Measurements from ENCODE around the gene SMIM9. TPM values are rescaled to one million over a fixed set of nuclear protein-coding genes. Genes with fewer than 3 reads are reported as not detected.

SMIM9 gene
- total RNA-seq, 4 donors from 2014 or later = not detected

DNA sequence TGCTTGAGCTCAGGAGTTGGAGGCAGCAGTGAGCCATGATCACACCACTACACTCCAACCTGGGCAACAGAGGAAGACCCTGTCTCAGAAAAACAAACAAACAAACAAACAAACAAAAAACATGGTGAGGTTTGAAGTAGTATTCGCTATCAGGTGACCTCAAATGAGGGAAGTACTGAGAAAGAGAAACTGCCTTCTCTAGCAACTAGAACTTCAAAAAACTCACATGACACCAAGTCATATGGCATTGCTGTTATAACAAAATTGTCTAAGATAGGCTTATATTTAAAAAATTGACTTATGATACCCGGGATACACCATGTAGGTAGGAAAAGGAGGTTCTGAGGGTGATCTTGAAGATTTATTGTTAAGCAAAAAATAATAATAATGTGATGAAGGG is 39.4 kb downstream of the SMIM9 start:
- Histone ChIP-seq H3K27ac (no peak overlapping the region), H3K27me3 (no peaks in the 10 kb centered on the region), H3K36me3 (no peaks in the 10 kb centered on the region), H3K4me3 (no peak overlapping the region), H3K4me1 (peaks cover 6% of the 10 kb centered on the region), H3K9me3 (no peaks in the 10 kb centered on the region)
- 79% methylated on average over 2 of the region's 2 CpGs for WGBS
- TF ChIP-seq POLR2A (IDR thresholded peaks at IDR 0.05) = no peak
- no peak for TF ChIP-seq POLR2AphosphoS5 (IDR thresholded peaks at IDR 0.05)
- no peak for TF ChIP-seq EP300 (IDR thresholded peaks at IDR 0.05)
- TF ChIP-seq, protein P1, sequence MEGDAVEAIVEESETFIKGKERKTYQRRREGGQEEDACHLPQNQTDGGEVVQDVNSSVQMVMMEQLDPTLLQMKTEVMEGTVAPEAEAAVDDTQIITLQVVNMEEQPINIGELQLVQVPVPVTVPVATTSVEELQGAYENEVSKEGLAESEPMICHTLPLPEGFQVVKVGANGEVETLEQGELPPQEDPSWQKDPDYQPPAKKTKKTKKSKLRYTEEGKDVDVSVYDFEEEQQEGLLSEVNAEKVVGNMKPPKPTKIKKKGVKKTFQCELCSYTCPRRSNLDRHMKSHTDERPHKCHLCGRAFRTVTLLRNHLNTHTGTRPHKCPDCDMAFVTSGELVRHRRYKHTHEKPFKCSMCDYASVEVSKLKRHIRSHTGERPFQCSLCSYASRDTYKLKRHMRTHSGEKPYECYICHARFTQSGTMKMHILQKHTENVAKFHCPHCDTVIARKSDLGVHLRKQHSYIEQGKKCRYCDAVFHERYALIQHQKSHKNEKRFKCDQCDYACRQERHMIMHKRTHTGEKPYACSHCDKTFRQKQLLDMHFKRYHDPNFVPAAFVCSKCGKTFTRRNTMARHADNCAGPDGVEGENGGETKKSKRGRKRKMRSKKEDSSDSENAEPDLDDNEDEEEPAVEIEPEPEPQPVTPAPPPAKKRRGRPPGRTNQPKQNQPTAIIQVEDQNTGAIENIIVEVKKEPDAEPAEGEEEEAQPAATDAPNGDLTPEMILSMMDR (IDR thresholded peaks at IDR 0.05) = no peak
- DNase-seq (ENCODE audit: low spot score in 2 of 2) = no peak

DNA sequence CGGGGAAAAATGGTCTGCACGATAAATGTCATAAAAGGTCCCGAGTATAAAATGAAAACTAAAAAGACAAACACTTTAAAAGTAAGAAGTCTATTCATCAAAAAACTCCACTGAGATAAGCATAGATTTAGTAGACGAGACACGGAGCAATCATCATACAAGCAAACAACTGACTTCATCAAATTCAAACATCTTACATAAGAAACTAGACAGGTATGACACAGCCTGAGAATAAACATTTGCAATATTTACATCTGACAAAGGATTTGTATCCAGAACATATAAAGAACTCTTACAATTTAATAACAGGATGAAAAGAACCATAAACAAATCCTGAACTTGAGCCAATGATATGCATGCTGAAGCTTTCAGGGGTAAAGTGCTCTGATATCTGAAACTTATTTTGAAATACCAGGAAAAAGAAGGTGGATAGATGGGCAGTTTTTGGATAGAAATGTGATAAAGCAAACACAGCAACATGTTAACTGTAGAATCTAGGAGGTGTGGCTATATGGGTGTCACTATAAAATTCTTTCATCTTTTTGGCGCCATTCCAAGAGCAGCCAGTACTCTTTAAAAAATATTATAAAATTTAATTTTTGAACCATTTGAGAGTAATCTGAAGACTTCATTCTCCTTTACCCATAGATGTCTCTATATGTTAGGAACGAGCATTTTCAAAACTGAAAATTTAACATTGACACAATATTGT is 41.2 kb downstream of the SMIM9 start:
- TF ChIP-seq EP300 (IDR thresholded peaks at IDR 0.05) (no peak), POLR2A (IDR thresholded peaks at IDR 0.05) (no peak), POLR2AphosphoS5 (IDR thresholded peaks at IDR 0.05) (no peak)
- TF ChIP-seq, protein P1 (IDR thresholded peaks at IDR 0.05) = no peak
- Histone ChIP-seq H3K4me1 (no peaks in the 10 kb centered on the region), H3K27ac (no peak overlapping the region), H3K27me3 (no peaks in the 10 kb centered on the region), H3K4me3 (no peak overlapping the region), H3K36me3 (no peaks in the 10 kb centered on the region), H3K9me3 (no peaks in the 10 kb centered on the region)
- WGBS = 81% methylated on average over 7 of the region's 7 CpGs
- no peak for DNase-seq (ENCODE audit: low spot score in 2 of 2)

DNA sequence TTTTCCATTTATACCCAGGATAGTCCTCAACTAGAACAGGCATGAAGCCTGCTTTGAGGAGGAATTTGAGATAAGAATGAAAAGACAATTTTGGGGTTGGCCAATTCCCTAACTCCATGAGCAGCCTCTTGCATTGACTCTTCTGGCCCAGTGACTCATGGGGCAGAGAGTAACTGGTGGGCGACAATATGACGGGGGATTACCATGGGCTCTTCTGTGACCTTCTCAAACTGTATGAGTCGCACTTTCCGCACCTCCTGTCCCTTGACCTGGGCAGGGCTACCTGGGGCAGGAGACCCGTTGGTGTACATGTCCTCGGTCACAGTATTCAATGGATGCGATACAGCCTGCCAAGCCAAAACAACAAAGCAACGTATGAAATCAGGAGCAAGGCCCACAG is 42.5 kb downstream of the SMIM9 start:
- H3K4me3 ChIP-seq = no peak overlapping the region
- no peak for DNase-seq (ENCODE audit: low spot score in 2 of 2)
- H3K27me3 ChIP-seq = no peaks in the 10 kb centered on the region
- H3K9me3 ChIP-seq = no peaks in the 10 kb centered on the region
- WGBS = 92% methylated on average over 8 of the region's 8 CpGs
- H3K27ac ChIP-seq = no peak overlapping the region
- H3K4me1 ChIP-seq = no peaks in the 10 kb centered on the region
- TF ChIP-seq, protein P1 (IDR thresholded peaks at IDR 0.05) = no peak
- H3K36me3 ChIP-seq = no peaks in the 10 kb centered on the region

DNA sequence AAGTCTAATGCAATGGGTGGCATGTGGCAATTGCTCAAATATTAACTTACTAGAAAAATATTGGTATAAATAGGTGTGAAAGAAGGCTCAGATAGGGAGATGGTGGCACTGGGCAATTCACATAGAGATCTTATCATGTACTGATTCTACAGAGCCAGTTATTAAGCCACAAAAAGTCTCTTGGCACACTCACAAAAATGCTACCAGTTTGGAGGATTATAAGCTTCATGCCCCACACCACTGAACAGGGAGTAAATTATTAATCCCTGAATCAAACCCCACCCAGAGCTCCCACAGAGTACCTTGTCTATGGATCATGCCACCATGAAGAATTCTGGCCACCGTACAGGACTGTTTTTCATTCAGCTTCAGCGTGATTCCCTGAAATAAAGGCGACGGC is 43.0 kb downstream of the SMIM9 start:
- 68% methylated on average over 4 of the region's 4 CpGs for WGBS
- no peak overlapping the region for H3K4me3 ChIP-seq
- H3K9me3 ChIP-seq = no peaks in the 10 kb centered on the region
- H3K36me3 ChIP-seq = no peaks in the 10 kb centered on the region
- no peak overlapping the region for H3K27ac ChIP-seq
- DNase-seq (ENCODE audit: low spot score in 2 of 2) = no peak
- H3K4me1 ChIP-seq = no peaks in the 10 kb centered on the region
- no peak for TF ChIP-seq POLR2A (IDR thresholded peaks at IDR 0.05)
- TF ChIP-seq EP300 (IDR thresholded peaks at IDR 0.05) = no peak
- TF ChIP-seq, protein P1 (IDR thresholded peaks at IDR 0.05) = no peak
- no peak for TF ChIP-seq POLR2AphosphoS5 (IDR thresholded peaks at IDR 0.05)
- no peaks in the 10 kb centered on the region for H3K27me3 ChIP-seq

DNA sequence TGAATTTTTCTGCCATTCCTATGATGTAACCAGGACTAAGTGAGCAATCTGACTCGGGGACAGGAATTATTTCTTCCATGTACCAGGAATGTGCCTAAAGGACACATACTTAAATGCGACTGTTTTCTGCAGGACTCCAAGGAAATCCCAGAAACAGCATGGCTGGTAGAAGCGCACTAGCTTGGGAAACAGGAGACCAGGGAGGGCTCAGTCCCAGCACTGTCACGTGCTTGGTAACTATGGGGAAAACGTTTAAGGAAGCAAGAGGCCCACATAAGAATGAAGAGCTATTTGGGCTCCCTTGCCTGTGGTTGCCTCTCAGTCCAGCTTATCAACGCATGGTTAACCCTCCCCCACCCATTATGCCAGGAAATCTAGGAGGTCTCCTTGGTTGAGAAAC is 48.7 kb downstream of the SMIM9 start:
- H3K9me3 ChIP-seq = no peaks in the 10 kb centered on the region
- H3K27me3 ChIP-seq = no peaks in the 10 kb centered on the region
- H3K27ac ChIP-seq = no peak overlapping the region
- no peak for DNase-seq (ENCODE audit: low spot score in 2 of 2)
- H3K36me3 ChIP-seq = no peaks in the 10 kb centered on the region
- H3K4me1 ChIP-seq = no peaks in the 10 kb centered on the region
- 70% methylated on average over 6 of the region's 6 CpGs for WGBS
- no peak for TF ChIP-seq EP300 (IDR thresholded peaks at IDR 0.05)
- no peak for TF ChIP-seq POLR2AphosphoS5 (IDR thresholded peaks at IDR 0.05)
- no peak for TF ChIP-seq POLR2A (IDR thresholded peaks at IDR 0.05)
- TF ChIP-seq, protein P1 (IDR thresholded peaks at IDR 0.05) = no peak
- H3K4me3 ChIP-seq = no peak overlapping the region

Data from suprapubic skin (tissue), 4 donors.